Activated T-cell treated with anti-CD3 and anti-CD28 coated beads, Interleukin-2, amount 50 U/mL, for 1 hour (primary cell): ENCODE data around the gene CARHSP1.
"Not testable (repeated sequence)": the region's sequence is repeated elsewhere in the genome, so short reads cannot be mapped to it uniquely, and the experiment has no call there.

Experiments used
- DNase-seq: peaks from one replicate; pipeline ENCODE4 v3.0.0-alpha.2; 2020

The CARHSP1 gene

DNA sequence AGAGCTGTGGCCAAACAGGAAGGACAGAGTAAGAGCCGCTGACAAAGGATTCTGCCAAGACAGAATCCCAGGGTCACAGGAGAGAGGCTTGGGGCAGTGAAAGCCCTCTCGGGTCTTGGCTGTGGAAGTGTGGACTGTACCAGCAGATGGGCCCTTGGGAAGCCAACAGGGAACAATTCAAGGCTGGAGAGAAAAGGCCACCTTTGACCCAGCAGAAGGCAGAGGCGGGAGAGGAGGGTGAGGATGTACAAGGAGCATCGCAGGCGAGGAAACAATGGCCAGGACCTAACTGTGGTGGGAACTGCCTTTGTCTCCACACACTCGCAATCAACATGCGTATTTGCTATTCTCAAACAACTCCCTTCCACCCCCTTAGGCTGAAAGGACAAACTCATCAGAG lies 15.7 kb downstream of the CARHSP1 start:
- DNase-seq: no peak

DNA sequence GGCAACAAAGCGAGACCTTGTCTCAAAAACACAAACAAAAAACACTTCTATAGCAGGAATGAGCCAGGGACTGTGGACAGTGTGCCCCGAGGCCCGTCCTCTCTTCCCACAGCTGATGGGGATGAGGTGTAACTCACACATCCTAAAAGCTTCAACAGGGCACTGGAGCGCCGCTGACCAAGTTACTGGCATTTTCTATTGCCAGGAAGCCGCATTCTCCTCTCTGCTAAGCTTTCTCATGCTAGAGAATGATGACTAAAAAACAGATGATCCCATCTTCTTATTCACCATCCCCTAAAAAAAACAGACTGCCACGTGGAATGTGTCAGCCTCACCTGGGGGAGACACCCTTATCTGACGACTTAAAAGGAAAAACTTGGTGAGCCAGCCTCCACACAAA lies 16.3 kb downstream of the CARHSP1 start:
- no peak for DNase-seq

DNA sequence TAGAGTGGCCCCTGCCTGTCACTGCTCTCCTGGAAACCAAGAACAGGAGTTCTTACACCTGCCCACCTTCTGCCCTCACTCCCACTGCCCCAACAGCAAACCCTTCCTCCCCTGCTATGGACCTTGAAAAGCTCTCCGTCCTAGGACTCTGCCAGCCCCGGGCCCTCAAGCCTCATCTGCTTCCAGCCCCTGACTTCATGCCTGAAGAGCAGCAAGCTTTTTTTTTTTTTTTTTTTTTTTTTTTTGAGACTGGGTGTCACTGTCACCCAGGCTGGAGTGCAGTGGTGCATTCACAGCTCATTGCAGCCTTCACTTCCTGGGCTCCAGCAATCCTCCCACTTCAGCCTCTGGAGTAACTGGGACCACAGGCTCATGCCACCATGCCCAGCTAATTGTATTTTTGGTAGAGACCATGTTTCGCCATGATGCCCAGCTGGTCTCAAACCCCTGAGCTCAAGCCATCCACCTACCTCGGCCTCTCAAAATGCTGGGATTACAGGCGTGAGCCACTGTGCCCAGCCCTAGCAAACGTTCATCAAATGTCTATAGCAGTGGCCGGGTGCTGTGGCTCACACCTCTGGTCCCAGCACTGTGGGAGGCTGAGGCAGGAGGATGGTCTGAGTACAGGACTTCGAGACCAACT lies 16.9 kb downstream of the CARHSP1 start:
- no peak for DNase-seq

DNA sequence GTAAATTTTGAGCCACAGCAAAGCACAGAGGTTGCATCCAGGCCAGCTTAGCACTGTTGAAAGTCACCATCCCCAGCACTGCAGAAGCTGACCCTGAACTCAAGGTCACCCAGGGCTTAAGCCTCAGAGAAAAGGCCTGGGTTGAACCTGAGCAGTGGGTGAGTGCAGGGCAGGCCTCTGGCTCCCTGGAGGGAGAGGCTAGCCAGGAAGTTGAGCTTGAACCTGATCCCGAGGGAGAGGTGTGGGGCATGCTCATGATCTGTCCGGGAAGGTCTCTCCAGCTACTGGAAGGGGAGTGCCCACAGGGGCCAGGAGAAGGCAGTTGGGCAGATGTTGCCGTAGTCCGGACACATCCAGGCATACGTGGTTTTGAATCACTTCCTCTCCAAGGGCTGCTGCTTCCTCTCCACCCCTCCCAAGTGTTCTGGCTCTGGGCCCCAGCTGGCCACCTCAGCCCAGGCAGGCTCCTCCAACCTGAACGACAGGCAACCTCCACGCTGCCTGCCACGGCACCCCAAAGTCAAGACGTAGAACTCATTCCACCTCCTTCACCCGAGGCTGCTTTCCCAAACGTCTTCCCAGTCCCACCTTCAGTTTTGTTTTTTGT lies 18.4 kb downstream of the CARHSP1 start:
- DNase-seq: peak; percentile 16

DNA sequence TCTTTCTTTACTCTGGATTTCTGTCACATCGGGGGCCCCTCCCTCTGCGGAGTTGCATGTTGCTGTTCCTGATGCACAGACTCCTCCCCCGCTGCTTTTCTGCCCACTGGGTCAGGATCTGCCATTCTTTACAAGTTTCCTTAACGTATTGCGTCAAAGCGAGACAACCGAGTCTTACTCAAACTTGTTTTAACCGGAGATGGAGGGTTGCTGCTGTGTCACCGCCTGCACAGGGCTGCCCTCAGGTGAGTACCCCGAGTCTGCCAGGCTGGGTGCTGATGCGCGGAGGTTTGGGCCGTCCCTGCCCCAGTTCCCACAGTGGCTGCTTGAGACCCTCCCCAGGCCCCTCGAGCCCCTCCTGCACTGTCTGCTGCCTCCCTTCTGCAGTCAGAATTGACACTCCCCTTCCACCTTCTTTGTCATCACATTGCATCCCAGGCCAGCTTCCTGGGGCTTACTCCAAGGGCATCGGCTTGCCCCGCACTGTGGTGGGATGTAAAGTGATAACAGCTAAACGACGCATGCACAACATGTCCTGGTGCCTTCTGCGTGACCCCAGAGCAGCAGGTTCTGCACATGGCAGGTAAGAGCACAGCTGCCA lies 19.3 kb downstream of the CARHSP1 start:
- DNase-seq: no peak

DNA sequence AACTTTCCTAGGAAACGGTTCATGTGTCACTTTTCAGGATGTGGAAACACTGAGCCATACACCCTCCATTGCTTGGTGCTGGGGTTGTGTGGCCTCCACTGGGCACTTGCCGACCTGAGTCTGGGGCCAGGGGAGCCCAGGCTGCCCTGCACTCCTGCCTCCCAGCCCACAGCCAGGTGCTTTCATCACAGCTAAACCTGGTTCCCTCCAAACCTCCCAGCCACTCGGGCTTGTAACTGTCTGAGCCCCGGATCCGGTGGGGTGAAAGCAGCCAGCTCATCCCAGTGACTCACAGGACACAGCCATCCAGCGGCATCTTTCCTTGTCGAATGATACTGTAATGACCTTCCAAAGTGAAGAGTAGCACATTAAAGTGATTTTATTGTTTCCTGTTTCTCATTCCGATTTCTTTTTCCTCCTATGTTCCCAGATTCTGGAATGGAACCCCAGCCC lies 19.8 kb downstream of the CARHSP1 start:
- DNase-seq: no peak

DNA sequence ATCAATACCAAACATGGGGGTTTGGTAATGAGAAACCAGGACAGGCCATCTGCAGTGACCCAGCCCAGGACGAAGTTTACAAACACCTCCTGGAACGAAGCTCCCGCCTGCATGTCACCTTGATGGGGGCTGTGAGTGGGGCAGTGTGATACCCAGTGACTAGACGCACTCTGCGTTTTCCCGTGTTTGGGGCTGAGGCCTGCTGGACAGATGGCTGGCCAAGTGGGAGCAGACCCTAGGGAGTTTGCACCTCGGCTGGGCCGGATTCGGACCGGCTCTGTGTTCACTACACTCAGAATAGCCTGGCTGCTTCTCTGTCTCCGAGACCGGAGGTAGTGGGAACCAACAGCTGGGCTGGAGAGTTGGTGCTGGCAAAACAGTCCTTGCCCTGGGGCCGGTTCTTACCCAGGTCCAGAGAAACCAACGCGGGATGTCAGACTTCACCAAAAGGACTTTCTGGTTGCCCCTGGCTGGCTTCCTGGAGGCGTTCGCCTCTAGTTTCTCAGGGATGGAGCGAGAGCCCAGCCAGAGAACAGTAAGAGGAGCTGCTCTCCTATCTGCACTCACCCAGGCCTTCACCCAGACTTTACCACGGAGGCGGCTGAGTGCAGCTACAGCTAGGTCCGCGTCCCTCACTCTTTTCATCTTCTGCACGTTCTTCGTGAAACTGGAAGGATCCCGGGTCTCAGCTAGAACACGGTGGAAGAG lies 20.4 kb downstream of the CARHSP1 start:
- no peak for DNase-seq

DNA sequence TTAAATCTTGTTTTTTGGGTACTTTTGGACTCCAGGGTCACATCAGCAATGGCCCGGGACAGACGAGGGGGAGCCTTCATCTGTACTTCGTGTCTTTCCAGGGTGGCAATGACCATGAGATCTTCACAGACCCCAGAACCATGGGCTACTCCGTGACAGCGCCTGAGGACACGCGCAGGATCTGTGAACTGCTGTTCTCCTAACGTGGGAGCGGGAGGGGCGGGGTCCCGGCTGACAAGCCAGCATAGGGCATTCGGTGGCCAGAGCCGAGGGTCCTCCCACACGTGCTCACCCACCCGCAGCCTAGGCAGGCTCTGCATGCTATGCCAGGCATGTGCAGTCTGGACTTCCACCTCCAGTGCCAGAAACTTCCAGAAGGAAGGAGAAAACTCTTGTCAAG lies 21.2 kb downstream of the CARHSP1 start:
- DNase-seq: no peak

DNA sequence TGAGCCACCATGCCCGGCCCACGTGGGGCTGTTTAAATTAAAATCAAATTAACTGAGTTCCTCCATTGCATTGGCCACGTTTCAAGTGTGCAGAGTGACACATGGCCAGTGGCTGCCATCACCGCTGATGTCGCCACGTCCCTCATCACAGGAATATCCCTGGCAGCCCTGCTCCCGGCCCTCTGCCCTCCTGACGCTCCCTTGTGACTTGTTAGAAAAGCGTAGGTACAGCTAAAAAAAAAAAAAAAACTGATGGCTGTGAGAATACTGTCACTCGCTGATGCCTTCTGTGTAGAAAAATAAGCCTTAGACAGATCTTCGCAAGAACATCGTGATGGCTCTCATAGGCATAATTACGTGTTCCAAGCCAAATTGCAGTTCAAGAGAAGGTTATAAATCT lies 21.7 kb downstream of the CARHSP1 start:
- DNase-seq: no peak

DNA sequence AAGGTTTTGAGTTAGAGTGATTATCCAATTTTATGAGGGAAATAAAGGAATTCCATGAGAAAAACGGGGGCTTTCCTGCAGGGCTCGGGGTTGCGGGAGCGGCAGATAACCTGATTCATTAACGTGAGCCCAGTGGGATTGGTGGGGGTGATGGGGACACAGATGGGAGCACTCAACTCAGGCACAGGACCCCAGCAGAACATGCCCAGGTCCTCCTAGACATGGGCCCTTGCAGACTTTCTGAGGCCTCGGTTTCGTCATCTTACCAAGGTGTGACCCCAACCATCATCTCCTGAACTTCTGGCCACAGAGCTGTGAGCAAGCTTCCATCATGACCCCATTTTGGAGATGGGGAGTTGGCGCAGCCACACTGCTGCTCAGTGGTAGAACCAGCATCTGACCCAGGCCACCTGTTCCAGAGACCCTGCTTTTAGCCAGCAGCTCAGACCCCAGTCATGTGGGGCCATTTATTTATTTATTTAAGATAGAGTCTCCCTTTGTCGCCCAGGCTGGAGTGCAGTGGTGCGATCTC lies 22.3 kb downstream of the CARHSP1 start:
- DNase-seq: no peak

DNA sequence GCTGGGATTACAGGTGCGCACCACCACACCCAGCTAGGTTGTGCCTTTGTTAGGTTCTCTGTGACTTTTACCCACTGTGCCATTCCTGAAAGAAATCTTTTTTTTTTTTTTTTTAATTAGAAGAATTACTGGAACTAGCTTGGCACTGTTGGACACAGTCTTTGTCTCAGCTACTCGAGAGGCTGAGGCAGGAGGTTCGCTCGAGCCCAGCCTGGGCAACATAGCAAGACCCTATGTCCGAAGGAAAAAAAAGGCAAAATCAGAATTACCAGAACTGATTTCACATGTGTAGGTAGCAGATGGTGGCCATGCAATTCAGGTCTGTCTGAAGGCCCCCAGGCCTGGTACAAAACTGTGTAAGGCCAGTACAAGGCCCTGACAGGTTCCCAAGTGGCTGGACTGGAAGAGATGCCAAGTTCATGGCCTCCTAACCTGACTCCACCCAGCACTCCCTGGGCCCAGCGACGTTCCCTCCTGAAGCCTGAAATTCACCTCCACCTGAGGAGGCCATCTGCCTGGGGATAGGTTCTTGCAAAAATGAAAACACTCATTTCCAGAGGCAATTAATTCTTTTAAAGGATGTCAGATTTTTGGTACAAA lies 23.0 kb downstream of the CARHSP1 start:
- DNase-seq: no peak

DNA sequence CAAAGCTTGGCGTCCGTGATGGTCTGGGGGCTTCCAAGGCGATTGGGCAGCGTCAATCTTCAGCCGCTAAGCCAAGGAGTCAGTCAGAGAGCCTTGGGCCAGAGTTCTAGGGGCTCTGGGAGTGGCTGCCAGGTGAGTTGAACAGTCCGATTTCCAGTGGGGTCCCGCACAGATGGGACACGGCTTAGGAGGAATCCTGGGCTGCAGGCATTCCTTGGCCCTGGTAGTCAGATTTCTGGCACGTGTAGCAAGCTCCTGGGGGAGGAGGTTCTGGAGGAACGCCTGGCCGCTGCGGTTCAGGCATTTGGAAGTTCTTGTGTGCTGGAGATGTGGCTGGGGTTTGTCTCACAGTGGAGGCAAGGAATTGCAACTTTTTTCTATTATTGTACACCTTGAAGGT lies 25.5 kb downstream of the CARHSP1 start:
- not testable (repeated sequence) for DNase-seq

DNA sequence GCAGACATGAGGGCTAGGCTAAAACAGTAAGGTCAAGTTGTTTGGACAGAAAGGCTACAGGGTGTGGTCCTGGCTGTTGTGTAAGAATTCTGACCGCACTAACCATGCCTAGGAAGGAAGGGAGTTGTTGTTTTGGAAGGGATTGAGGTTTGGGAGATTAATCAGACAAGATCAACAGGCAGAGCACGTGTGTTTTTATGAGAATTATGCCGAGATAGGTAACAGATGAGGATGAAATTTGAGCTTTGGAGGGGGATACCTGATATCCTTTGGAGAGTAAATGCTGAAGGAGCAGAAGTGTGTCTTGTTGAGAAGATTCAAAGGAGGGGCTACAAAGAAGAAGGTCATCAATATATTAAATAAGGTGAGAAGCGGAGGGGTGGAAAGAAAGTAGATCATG lies 26.8 kb downstream of the CARHSP1 start:
- not testable (repeated sequence) for DNase-seq

DNA sequence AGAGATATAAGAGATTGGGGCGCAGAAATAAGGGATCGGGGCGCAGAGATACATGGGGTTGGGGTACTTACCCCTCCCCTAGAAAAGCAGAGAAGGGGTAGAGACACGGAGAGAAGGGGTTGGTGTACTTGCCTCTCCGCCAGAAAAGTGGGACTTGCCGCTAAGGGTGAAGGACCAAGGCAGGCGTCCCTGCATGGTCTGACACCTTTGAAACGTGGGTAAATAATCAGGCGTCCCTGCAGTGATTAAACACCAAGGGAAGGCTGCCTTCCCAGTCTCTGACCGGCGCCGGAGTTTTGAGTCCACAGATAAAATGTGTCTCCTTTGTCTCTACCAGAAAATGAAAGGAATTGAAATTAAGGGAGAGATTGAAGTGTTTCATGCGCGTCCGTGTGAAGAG lies 31.2 kb downstream of the CARHSP1 start:
- not testable (repeated sequence) for DNase-seq

DNA sequence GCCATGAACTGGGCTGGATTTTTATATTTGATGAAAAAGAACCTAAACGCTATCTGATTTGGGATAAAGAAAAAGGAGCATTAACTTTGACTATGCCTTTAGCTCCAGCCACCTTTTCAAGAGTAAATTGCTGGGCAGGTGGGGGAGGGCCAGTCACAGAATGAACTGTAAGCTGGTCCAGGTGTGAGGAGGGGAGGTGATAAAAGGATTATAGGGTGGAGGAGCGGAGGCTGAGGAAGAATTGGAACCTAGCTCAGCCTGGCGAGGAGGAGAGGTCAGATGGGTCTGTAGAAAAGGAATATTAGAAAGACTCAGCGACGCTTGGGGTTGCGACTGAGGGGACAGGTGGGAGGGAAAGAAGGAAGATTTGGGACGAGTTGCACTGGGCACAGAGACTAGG lies 32.0 kb downstream of the CARHSP1 start:
- not testable (repeated sequence) for DNase-seq

DNA sequence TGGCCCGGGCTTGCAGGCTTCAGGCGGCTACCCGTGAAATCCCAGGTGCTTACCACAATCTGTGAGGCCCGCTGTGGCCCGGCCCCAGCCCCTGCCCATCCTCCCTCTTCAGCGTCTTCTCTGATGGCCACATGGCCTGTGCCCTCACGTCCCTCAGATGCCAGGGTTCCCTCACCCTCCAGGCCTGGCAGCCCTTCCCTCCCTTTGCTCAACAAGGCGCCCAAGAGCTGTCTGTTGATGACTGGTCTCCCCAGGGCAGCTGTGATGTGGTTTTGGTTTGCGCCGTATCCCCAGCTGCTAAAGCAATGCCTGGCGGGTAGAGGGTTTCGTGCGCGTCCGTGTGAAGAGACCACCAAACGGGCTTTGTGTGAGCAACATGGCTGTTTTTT lies 36.1 kb downstream of the CARHSP1 start:
- no peak for DNase-seq

DNA sequence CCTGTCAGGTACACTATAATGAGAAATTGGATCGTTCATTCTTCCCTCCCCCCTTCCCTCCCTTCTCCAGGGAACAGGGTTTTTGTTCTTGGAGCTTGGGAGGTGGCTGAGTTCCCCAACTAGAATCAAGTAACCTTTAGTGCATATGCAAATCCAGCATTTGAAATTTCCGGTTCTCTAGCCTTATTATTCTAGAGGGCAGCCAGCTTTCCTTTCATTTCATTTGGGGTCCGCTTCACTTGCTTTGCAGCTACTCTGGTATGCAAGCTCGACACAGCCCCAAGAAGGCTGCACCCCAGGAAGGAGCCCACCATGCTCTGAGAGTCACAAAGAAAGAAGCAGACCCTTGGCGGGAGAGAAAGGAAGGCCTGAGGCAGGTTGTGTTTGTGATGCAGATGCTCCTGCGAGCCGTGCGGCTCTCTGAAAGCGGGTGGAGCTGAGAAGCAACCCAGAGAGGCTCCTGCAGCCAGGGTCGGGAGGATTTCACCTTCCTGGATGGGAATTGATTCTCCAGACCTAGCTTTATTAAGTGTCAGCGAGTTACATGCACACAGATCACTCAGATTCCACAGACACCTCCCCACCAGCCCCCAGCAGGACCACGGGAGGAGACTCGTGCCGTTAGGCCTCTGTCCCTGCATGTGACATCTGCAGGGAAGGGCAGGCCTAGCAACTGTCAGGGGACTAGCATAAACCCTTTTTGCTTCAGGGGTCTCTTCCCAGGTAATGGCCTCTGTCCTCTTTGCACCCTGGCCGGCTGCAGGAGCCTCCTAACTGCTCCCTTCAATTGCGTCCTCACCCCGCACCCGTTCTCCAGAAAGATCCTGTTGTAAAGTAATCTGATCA lies 36.7 kb downstream of the CARHSP1 start:
- no peak for DNase-seq

DNA sequence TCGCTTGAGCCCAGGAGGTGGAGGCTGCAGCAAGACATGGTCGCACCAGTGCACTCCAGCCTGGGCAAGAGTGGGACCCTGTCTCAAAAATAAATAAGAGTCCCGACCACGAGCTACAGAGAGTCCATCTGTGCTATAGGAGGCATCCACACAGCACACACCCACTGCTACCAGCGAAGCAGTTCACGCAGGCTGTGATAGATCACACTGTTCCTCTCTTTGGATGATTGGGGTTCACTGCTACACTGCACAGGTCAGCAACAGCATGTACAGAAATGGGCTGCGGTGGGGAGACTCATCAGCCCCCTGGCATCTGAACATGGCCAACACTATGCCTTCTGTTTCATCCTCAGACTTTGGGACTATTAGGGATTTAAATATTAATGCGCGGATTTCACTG lies 37.4 kb downstream of the CARHSP1 start:
- DNase-seq: no peak

DNA sequence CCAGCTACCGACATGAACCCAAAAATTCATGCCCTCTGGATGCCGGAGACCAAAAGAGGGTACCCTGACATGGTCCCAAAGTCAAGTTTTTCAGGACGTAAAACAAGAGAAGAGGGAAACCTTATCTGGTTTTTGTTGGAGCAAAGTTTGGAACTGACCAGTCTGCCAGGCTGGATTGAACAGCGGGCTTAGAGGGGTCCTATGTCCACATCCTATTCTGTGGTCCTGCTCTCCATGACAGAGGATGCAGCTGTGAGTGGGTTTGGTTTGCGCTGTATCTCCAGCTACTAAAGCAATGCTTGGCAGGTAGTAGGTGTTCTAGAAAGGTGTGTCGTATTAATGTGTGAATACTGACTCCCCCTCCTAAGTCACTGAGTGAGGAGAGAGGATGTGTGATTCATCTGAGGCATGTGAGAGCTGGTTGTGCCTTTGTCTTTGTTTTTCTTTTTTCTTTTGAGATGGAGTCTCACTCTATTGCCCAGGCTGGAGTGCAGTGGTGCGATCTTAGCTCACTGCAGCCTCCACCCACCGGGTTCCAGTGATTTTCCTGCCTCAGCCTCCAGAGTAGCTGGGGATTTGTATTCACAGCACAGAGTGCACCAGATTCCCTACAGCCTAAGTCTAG lies 40.2 kb downstream of the CARHSP1 start:
- DNase-seq: no peak

DNA sequence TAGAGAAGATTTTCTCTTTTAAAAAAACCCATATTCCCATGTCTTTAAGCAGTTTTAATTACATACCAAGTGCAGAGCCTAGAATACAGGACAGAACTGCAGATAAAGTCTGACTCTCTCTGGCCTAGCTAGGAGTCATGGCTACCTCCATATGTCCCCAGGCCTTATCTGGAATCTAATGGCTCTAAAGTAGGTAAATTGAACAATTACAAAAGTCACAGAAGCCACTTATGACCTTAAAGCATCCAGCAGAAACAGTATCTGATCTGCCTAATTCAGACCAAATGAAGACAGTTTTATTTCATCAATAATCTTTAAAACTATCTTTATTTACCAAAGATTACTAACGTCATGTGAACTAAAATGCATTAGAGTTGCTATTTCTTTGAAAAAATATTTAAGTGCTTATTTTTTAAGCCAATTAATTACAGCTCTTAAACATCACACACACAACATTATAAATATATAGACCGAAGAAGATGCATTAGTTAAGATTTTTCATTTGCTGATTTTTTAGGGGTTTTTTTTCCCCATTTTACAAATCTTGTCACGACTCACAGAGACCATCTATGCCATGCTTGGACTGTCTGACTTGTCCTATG lies 42.4 kb downstream of the CARHSP1 start:
- DNase-seq: no peak

DNA sequence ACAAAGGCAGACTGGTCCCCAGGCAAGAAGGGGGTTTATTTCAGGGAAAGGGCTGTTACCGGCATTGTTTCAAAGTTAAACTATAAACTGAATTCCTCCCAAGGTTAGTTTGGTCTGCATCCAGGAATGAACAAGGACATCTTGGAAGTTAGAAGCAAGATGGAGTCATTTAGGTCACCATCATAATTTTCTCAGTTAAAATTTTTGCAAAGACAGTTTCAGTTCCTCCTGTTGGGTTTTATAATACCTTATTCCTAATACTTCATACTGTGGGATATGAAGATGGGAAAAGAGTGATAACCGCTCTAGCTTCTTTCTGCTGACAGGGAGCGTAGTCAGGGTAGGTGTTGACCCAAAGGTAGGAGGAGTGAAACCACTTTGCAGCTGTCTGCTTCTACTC lies 46.4 kb downstream of the CARHSP1 start:
- DNase-seq: no peak
